Nephron (organoid): ENCODE results near the gene ITCH.
"Not testable (repeated sequence)": the region's sequence is repeated elsewhere in the genome, so short reads cannot be mapped to it uniquely, and the experiment has no call there.

Source experiments
- H3K27ac Mint-ChIP-seq, 3 experiments: 2 replicates each; pipeline ENCODE4 v1.8.0; 2020; ENCODE audit warnings: mixed read lengths in 3 of 3, mild to moderate bottlenecking in 2 of 3, moderate library complexity in 1 of 3
- H3K27me3 Mint-ChIP-seq: 2 replicates; pipeline ENCODE4 v1.8.0; 2021; ENCODE audit warnings: low read depth, mild to moderate bottlenecking, moderate library complexity, mixed read lengths
- H3K36me3 Mint-ChIP-seq: 2 replicates; pipeline ENCODE4 v1.8.0; 2020; ENCODE audit warnings: low read depth, mixed read lengths
- H3K4me1 Mint-ChIP-seq: 2 replicates; pipeline ENCODE4 v1.8.0; 2020; ENCODE audit warnings: mixed read lengths
- H3K4me3 Mint-ChIP-seq, 3 experiments: 2 replicates each; pipeline ENCODE4 v1.8.0; 2020; ENCODE audit warnings: mild to moderate bottlenecking in 3 of 3, mixed read lengths in 3 of 3, moderate library complexity in 2 of 3
- H3K9me3 Mint-ChIP-seq: 2 replicates; pipeline ENCODE4 v1.8.0; 2020; ENCODE audit warnings: mixed read lengths
- TF ChIP-seq, protein P1 (sequence below), 3 experiments: fragments of 200-600 bp; sonication (generic); IDR thresholded peaks; one replicate each; pipeline ENCODE4 v1.5.0; 2021; ENCODE audit warnings: antibody characterized with exemption in 3 of 3; ENCODE audit not compliant: unreplicated experiment in 3 of 3

Gene ITCH

DNA sequence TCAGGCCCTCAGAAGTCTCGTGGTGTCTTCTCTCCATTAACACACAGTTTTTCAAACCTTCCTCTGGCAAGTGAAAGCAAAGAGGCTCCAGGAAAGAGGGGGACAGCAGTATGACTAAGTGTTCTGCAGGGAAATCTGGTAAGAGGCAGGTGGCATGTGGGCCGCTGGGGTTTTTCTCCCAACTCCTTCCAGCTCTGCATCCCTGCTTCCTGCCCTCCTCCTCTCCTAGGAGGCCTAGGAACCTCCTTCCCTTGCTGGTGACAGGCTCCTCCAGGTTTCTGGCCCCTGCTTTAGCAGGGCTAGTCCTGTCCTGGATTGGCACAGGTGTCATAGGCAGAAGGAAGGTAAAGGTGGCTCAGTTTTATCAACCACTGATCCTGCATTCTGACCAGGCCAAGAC, 7.6 kb upstream of the ITCH start:
- H3K36me3 Mint-ChIP-seq: no peaks in the 10 kb centered on the region
- peaks cover 7% of the 10 kb centered on the region for H3K27me3 Mint-ChIP-seq
- H3K9me3 Mint-ChIP-seq: no peaks in the 10 kb centered on the region
- TF ChIP-seq, protein P1, sequence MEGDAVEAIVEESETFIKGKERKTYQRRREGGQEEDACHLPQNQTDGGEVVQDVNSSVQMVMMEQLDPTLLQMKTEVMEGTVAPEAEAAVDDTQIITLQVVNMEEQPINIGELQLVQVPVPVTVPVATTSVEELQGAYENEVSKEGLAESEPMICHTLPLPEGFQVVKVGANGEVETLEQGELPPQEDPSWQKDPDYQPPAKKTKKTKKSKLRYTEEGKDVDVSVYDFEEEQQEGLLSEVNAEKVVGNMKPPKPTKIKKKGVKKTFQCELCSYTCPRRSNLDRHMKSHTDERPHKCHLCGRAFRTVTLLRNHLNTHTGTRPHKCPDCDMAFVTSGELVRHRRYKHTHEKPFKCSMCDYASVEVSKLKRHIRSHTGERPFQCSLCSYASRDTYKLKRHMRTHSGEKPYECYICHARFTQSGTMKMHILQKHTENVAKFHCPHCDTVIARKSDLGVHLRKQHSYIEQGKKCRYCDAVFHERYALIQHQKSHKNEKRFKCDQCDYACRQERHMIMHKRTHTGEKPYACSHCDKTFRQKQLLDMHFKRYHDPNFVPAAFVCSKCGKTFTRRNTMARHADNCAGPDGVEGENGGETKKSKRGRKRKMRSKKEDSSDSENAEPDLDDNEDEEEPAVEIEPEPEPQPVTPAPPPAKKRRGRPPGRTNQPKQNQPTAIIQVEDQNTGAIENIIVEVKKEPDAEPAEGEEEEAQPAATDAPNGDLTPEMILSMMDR (IDR thresholded peaks at IDR 0.05; ENCODE audit: unreplicated experiment in 3 of 3): no peak
- no peak overlapping the region for H3K27ac Mint-ChIP-seq
- H3K4me1 Mint-ChIP-seq: no peaks in the 10 kb centered on the region
- no peak overlapping the region for H3K4me3 Mint-ChIP-seq

DNA sequence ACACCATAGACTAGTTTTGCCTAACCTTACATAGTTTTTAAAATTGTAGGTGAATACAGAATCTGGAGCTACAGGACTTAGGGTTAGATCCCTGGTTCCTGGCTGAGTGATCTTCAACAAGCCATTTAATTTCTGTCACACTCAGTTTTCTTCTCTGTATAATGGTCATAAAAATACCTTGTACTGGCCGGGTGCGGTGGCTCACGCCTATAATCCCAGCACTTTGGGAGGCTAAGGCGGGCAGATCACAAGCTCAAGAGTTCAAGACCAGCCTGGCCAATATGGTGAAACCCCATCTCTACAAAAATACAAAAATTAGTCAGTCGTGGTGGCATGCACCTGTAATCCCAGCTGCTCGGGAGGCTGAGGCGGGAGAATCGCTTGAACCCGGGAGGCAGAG, 3.3 kb upstream of the ITCH start:
- Mint-ChIP-seq H3K27me3 (peaks cover 11% of the 10 kb centered on the region), H3K4me1 (peaks cover 12% of the 10 kb centered on the region)
- not testable (repeated sequence) for H3K27ac Mint-ChIP-seq

DNA sequence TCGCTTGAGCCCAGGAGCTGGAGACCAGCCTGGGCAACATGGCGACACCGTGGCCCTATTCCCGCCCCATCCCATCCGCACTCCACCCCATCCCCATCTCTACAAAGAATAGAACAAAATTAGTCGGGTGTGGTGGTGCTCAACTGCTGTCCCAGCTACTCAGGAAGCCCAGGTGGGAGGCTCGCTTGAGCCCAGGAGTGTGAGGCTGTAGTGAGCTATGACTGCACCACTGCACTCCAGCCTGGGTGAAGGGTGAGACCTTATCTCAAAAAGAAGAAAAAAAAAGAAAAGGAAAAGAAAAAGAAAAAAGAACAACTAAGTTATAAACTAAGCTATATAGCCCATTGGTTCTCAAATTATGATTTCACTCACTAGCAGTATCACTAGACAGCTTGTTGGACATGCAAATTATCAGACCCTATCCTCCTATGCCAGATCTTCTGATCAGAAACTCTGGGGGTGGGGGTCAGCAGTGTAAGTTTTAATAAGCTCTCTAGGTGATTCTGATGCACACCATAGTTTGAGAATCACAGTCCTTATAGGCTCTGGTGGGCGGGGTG, 491 bp upstream of the ITCH start:
- peaks cover 18% of the 10 kb centered on the region for H3K36me3 Mint-ChIP-seq
- no peaks in the 10 kb centered on the region for H3K9me3 Mint-ChIP-seq
- peaks cover 30% of the 10 kb centered on the region for H3K4me1 Mint-ChIP-seq
- H3K4me3 Mint-ChIP-seq: peak overlapping the region; percentile 95 to 98 (median 97)
- TF ChIP-seq, protein P1 (IDR thresholded peaks at IDR 0.05; ENCODE audit: unreplicated experiment in 3 of 3): no peak
- peaks cover 8% of the 10 kb centered on the region for H3K27me3 Mint-ChIP-seq
- peak overlapping the region; percentile 96 to 99 (median 98) for H3K27ac Mint-ChIP-seq

More for the DNA sequence above, 3.3 kb upstream of the ITCH start:
- not testable (repeated sequence) for H3K36me3 Mint-ChIP-seq, H3K4me3 Mint-ChIP-seq, H3K9me3 Mint-ChIP-seq

DNA sequence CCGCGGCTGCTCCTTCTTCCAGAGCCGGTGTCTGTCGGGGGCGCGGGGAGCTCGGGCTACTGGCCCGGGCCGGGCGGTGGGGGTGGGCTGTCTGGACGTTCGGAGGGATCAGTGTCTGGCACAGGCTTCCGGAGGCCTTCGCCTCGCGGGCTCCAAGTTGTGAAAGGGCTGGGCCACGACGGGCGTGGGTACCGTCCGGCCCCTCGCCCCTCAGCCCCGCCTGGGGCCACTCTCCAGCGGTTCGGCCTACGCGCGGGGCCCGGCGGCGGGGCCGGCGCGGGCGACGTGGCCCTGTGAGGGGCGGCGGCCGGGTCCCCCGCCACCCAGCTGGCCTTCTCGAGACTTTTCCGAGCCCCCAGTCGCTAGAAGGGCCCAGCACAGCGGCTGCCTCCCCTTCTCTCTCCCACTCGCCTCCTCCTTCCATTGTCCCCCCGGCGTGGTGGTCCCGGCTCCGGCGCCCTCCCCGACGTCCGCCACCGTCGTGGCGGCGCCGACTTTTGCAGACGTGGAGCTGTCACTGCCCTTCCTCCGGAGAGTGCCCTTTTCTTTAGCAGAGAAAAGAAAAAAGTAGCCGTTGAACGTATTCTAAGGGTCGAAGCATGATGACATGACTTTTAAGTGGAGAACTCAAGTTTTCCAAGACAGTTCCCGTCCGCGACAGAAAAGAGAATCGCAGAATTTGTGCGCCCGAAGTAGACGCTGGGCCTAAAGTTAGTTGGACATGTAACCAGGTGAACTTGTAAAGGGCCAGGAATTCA, 571 bp downstream of the ITCH start:
- Mint-ChIP-seq H3K9me3 (no peaks in the 10 kb centered on the region), H3K36me3 (peaks cover 22% of the 10 kb centered on the region), H3K4me3 (peak overlapping the region; percentile 95 to 98 (median 97)), H3K27ac (peak overlapping the region; percentile 96 to 99 (median 98)), H3K4me1 (peaks cover 38% of the 10 kb centered on the region), H3K27me3 (peaks cover 4% of the 10 kb centered on the region)
- TF ChIP-seq, protein P1 (IDR thresholded peaks at IDR 0.05; ENCODE audit: unreplicated experiment in 3 of 3): no peak

DNA sequence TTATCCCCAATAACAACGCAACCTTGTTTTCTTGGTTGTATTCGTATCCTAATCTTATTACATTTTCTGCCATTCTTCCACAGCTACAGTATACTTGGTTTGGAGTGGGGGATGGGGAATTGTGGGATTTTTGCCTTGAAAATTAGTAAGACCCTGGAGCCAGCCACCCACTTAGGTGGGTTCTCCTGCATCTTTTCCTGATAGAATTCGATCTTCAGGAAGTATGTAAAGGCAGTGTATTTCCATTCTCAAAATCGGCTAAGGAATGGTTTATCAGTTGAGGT, 1.1 kb downstream of the ITCH start:
- TF ChIP-seq, protein P1 (IDR thresholded peaks at IDR 0.05; ENCODE audit: unreplicated experiment in 3 of 3): no peak
- Mint-ChIP-seq H3K27me3 (peaks cover 4% of the 10 kb centered on the region), H3K9me3 (no peaks in the 10 kb centered on the region), H3K36me3 (peaks cover 27% of the 10 kb centered on the region), H3K4me1 (peaks cover 40% of the 10 kb centered on the region), H3K4me3 (peak overlapping the region; percentile 91 to 98 (median 95)), H3K27ac (peak overlapping the region; percentile 70 to 93 (median 91))

DNA sequence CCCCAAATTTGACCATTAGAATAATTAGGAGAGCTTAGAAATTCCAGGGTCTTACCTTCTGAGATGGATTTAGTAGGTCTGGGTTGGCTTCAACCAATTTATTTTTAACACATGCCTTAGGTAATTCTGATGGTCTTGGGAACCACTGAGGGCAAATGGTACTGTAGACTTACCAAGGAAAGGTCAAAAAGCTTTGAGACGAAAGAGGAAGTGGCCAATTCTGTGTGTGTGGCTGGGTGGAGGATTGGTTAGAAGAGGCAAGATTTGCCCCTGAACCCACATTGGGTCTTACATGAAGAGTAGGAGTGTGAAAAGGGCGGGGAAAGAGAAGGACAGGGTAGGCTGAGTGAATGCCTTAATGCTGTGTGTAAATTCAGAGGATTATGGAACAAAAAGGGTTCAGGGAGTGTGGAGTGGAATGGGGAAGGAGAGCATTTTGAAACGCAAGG, 2.7 kb downstream of the ITCH start:
- H3K9me3 Mint-ChIP-seq: no peaks in the 10 kb centered on the region
- H3K36me3 Mint-ChIP-seq: peaks cover 44% of the 10 kb centered on the region
- peak overlapping the region; percentile 10 to 50 (median 40) for H3K4me3 Mint-ChIP-seq
- peaks cover 4% of the 10 kb centered on the region for H3K27me3 Mint-ChIP-seq
- H3K27ac Mint-ChIP-seq: peak overlapping the region; percentile 4 to 12 (median 9)
- TF ChIP-seq, protein P1 (IDR thresholded peaks at IDR 0.05; ENCODE audit: unreplicated experiment in 3 of 3): no peak
- peaks cover 40% of the 10 kb centered on the region for H3K4me1 Mint-ChIP-seq
